Measurements from ENCODE around the gene ADM5. TPM values are rescaled to one million over a fixed set of nuclear protein-coding genes. Genes with fewer than 3 reads are reported as not detected.

The ADM5 gene
- total and polyA plus RNA-seq, 12 donors = 0.16 to 1.6 (median 0.48) TPM

DNA sequence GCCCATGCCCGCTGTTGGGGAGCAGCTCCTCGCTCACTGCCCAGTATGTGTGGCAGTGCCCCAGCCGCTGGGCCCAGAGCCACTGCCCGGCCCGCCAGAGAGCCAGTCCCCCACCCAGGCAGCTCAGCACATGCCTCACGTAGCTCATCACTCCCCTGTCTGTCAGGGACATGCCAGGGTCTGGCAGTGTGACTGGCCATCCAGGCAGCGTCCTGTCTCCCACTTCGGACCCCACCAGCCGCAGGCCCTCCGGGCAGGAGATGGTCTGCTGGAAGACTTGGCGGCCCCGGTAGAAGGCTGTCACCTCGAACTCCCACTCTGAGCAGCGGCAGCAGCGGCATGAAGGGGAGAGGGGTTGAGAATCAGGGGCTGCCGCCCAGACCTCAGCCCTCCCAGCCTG, 27.4 kb upstream of the ADM5 start:
- intact Hi-C loops (cut with DNase I) = no loop called here
- H3K9me3 ChIP-seq = no peaks in the 10 kb centered on the region
- DNase-seq (no peak), ATAC-seq (no peak)
- H3K27me3 ChIP-seq = no peaks in the 10 kb centered on the region
- no peak overlapping the region for H3K27ac ChIP-seq
- 91 to 93% methylated on average over 16 of the region's 16 CpGs for WGBS, 2 donors
- TF ChIP-seq, protein P1, sequence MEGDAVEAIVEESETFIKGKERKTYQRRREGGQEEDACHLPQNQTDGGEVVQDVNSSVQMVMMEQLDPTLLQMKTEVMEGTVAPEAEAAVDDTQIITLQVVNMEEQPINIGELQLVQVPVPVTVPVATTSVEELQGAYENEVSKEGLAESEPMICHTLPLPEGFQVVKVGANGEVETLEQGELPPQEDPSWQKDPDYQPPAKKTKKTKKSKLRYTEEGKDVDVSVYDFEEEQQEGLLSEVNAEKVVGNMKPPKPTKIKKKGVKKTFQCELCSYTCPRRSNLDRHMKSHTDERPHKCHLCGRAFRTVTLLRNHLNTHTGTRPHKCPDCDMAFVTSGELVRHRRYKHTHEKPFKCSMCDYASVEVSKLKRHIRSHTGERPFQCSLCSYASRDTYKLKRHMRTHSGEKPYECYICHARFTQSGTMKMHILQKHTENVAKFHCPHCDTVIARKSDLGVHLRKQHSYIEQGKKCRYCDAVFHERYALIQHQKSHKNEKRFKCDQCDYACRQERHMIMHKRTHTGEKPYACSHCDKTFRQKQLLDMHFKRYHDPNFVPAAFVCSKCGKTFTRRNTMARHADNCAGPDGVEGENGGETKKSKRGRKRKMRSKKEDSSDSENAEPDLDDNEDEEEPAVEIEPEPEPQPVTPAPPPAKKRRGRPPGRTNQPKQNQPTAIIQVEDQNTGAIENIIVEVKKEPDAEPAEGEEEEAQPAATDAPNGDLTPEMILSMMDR (IDR thresholded peaks at IDR 0.05) = no peak
- H3K4me3 ChIP-seq = no peak overlapping the region
- peaks cover 10 to 31% (median 19%) of the 10 kb centered on the region in 9 donors for H3K4me1 ChIP-seq
- peaks cover 0 to 63% (median 28%) of the 10 kb centered on the region in 9 donors for H3K36me3 ChIP-seq

DNA sequence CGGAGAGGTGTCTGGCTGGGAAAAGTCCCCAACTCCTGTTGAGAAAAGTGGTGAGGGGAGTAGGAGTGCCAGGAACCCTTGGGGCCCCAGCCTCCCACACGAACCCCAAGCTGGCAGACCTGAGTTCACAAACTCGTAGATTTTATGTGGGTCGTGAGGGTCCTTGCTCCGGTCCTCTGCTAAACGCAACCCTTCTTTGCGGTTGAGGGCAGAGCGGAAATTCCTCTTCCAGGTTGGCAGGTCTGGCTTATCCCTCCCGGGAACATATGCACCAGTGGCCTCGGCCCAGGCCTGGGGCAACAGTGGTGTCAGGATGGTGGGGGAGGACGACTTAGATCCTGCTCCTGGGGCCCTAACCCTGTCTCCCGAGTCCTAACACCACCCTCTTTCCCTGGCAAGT, 26.2 kb upstream of the ADM5 start:
- H3K4me3 ChIP-seq = peak overlapping the region in 1 of 10 donors; percentile 85
- 89 to 93% methylated on average over 12 of the region's 12 CpGs for WGBS, 2 donors
- H3K27ac ChIP-seq = peak overlapping the region in 1 of 10 donors; percentile 92
- intact Hi-C loops (cut with DNase I) = no loop called here
- TF ChIP-seq, protein P1 (IDR thresholded peaks at IDR 0.05) = no peak
- peaks cover 10 to 31% (median 19%) of the 10 kb centered on the region in 9 donors for H3K4me1 ChIP-seq
- DNase-seq (no peak), ATAC-seq (no peak)
- H3K36me3 ChIP-seq = peaks cover 0 to 53% (median 19%) of the 10 kb centered on the region in 9 donors
- H3K9me3 ChIP-seq = no peaks in the 10 kb centered on the region
- H3K27me3 ChIP-seq = no peaks in the 10 kb centered on the region

DNA sequence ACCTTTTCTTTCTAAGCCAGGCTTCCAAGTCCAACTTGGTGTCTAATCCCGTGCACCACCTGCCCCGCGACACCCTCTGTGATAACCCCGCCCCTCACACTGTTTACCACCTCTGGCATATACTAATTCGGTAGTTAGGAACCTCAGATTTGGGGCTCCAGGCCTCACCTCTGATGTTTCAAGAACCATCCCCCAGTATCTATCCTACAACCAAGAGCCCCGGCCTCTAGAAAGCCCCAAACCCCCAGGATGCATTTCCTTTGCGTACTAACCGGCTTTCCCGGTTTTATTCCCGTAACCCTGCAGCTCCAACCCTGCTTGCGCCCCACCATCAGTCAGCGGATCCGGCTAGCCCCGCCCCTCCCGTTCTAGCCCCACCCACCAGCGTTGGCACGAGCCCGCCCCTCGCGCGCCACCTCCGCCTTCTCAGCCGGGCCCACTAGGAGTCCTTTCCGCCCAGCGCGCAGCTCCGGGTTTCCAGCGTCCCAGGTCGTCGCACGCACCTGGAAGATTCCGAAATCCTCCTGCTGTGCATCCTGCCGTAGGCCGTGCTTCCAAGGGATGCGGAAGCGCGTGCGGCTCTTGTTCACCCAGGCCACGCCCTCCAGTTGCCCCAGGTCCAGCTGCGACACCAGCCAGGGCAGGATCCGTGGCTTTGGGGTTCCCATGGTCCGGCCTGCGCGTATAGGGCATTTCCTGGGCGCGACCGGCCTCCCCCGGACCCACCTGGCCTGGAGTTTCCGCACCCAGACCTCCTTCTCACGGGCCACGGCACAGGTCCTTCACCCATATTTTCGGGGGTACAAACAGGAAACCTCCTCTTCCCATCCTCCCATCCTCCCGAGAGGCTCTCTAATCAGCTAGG, 25.0 kb upstream of the ADM5 start:
- peak; percentile 78 to 88 (median 84) for ATAC-seq
- TF ChIP-seq, protein P1 (IDR thresholded peaks at IDR 0.05) = peak in 4 of 9 donors; percentile 19 to 37 (median 34)
- Histone ChIP-seq H3K4me1 (peaks cover 10 to 31% (median 19%) of the 10 kb centered on the region in 9 donors), H3K4me3 (peak overlapping the region; percentile 50 to 94 (median 78)), H3K36me3 (peaks cover 0 to 49% (median 8%) of the 10 kb centered on the region in 9 donors), H3K27me3 (no peaks in the 10 kb centered on the region), H3K9me3 (no peaks in the 10 kb centered on the region), H3K27ac (peak overlapping the region; percentile 11 to 92 (median 89))
- peak; percentile 88 to 91 for DNase-seq
- intact Hi-C loops (cut with DNase I) = loop anchor here in 4 of 10 donors (1.0 to 5.0 kb wide), 3 partner anchors 72 to 82 kb away; partner anchors contain the start of genes PRR12 (in 2 of the 4), NOSIP (in 1 of the 4) and PRRG2 (in 1 of the 4)
- 1% methylated on average over 53 of the region's 53 CpGs for WGBS, 2 donors

DNA sequence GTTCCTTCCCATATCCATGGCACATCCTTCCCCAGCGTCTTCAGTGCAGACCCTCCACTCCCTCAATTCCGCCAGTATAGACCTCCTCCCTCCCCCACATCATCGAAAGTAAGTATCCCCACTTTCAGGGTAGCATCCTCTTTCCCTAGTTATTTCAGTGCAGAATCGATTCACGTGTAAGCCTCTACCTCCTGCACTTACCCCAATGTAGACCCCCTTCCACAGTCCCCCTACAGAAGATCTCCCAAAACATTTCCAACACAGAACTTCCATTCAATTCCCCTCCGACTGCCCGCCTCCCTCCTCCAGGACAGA, 24.4 kb upstream of the ADM5 start:
- TF ChIP-seq, protein P1 (IDR thresholded peaks at IDR 0.05) = no peak
- peaks cover 10 to 31% (median 19%) of the 10 kb centered on the region in 9 donors for H3K4me1 ChIP-seq
- peaks cover 0 to 46% (median 8%) of the 10 kb centered on the region in 9 donors for H3K36me3 ChIP-seq
- no peaks in the 10 kb centered on the region for H3K27me3 ChIP-seq
- H3K27ac ChIP-seq = peak overlapping the region; percentile 55 to 92 (median 89)
- ATAC-seq = peak in 6 of 8 donors; percentile 0 to 3 (median 0)
- no peak for DNase-seq
- intact Hi-C loops (cut with DNase I) = loop anchor here in 4 of 10 donors (1.0 to 5.0 kb wide), 3 partner anchors 73 to 83 kb away; partner anchors contain the start of genes PRR12 (in 2 of the 4), NOSIP (in 1 of the 4) and PRRG2 (in 1 of the 4)
- peak overlapping the region; percentile 50 to 94 (median 78) for H3K4me3 ChIP-seq
- WGBS, 2 donors = 0 to 1% methylated on average over 7 of the region's 7 CpGs
- H3K9me3 ChIP-seq = no peaks in the 10 kb centered on the region

All from heart right ventricle (tissue), 16 donors.